ENCODE data around the gene TSHR. TPM values are rescaled to one million over a fixed set of nuclear protein-coding genes. Genes with fewer than 3 reads are reported as not detected.
"Not testable (repeated sequence)": the region's sequence is repeated elsewhere in the genome, so short reads cannot be mapped to it uniquely, and the experiment has no call there.

Gene TSHR
- total RNA-seq, 1 donor from 2014 or later, result 3.7 TPM

GRCh38 chr14:81042438-81042837 lies 87.0 kb downstream of the TSHR start:
- DNase-seq (ENCODE audit: low spot score) (no peak), ATAC-seq (no peak)
- intact Hi-C loops (cut with DNase I), result no loop called here

DNA sequence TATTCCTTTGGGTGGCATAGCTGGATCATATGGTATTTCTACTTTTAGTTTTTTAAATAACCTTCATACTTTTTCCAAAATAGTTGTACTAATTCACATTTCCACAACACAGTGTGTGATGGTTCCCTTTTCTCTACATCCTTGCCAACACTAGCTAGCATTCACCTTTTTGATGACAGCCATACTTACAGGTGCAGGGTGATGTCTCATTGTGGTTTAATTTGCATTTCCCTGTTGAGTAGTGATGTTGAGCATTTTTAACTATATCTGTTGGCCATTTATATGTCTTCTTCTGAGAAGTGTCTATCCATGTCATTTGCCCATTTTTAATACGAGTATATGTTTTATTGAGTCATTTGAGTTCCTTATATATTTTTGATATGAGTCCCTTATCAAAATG lies 96.1 kb downstream of the TSHR start:
- intact Hi-C loops (cut with DNase I), result no loop called here
- DNase-seq (ENCODE audit: low spot score), result no peak
- ATAC-seq, result no peak

DNA sequence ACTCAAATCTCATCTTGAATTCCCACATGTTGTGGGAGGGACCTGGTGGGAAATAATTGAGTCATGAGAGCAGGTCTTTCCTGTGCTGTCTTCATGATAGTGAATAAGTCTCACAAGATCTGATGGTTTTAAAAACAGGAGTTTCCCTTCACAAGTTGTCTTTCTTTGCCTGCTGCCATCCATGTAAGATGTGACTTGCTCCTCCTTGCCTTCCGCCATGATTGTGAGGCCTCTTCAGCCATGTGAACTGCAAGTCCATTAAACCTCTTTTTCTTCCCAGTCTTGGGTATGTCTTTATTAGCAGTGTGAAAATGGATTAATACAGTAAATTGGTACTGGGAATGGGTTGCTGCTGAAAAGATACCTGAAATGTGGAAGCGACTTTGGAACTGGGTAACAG lies 98.6 kb downstream of the TSHR start:
- DNase-seq (ENCODE audit: low spot score); ATAC-seq; intact Hi-C loops (cut with DNase I): not testable (repeated sequence)

- intact Hi-C loops (cut with DNase I), result no loop called here
- ATAC-seq (no peak), DNase-seq (ENCODE audit: low spot score) (no peak)
Measured at GRCh38 chr14:81055971-81056370, 100.5 kb downstream of the TSHR start.

GRCh38 chr14:81062380-81062779 lies 107.0 kb downstream of the TSHR start:
- DNase-seq (ENCODE audit: low spot score) (no peak), ATAC-seq (no peak)
- intact Hi-C loops (cut with DNase I), result no loop called here

GRCh38 chr14:81062816-81063215 lies 107.4 kb downstream of the TSHR start:
- intact Hi-C loops (cut with DNase I), result no loop called here
- no peak for DNase-seq (ENCODE audit: low spot score)
- ATAC-seq, result peak; percentile 58

- no peak for ATAC-seq
- intact Hi-C loops (cut with DNase I), result no loop called here
- DNase-seq (ENCODE audit: low spot score), result no peak
Measured at GRCh38 chr14:81066672-81067071, 111.3 kb downstream of the TSHR start.

DNA sequence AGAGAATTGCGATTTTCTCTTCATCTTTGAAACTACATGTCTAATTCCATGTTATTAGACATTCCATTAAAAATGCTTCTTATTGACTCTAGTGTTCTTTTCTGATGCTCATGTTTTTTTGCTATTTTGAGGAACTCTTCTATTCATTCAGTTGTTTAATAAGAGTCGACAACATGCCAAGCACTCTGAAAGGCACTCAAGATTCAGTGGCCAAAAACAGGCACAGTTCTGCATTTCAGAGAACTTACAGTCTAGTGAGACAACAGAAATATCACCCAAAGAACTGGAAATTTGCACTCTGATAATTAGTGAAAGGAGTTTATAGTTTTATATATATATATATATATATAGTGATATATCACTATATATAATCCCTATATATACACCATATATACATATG lies 111.7 kb downstream of the TSHR start:
- no peak for DNase-seq (ENCODE audit: low spot score)
- intact Hi-C loops (cut with DNase I), result no loop called here
- no peak for ATAC-seq

DNA sequence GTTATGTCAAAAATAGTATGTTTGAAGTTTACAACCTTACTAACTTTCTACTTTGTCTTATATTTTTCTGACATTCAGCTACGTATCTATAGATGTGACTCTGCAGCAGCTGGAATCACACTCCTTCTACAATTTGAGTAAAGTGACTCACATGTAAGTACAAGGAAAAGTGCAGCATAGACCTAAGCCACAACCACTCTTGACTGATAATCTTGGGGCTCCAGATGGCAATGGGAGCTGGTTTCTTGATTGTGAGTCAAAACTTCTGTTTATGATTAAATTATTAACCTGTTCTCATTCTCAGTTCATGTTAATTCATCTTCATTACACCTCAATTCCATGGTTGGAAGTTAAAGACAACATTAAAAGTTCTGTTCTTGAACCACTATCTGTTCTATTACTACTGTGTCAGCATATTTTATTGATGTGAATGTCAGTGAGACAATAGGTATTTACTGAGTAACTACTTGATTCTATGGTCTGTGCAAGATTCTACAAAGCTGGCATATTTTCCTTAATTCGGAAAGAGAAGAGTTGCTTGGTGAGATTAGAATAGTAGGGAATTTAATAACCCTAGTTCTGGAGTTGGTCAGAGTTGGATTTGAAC lies 112.9 kb downstream of the TSHR start:
- intact Hi-C loops (cut with DNase I), result no loop called here
- DNase-seq (ENCODE audit: low spot score), result no peak
- ATAC-seq, result no peak

- no peak for ATAC-seq
- intact Hi-C loops (cut with DNase I), result no loop called here
- no peak for DNase-seq (ENCODE audit: low spot score)
Measured at GRCh38 chr14:81070511-81070910, 115.1 kb downstream of the TSHR start.

DNA sequence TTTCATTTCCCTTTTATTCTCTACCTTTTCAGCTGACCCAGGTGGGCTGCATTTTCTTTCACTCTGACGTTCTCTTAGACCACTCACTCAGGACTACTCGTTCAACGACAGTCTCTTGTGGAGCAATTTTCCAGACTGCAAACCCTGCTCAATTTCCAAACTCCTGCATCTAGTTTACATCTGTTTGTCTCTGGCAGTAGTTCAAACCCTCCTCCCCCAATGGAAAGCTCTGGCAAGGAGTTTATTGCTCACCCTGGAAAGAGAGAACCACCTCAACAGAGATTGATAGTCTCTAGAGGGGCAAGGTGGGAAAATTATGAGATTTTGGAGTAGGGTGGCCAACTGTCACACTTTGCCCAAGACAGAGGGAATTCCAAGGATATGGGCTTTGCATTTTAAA lies 130.2 kb downstream of the TSHR start:
- DNase-seq (ENCODE audit: low spot score) (no peak), ATAC-seq (peak; percentile 28)
- intact Hi-C loops (cut with DNase I), result no loop called here

GRCh38 chr14:81087230-81087629 lies 131.8 kb downstream of the TSHR start:
- ATAC-seq (no peak), DNase-seq (ENCODE audit: low spot score) (no peak)
- intact Hi-C loops (cut with DNase I), result no loop called here

DNA sequence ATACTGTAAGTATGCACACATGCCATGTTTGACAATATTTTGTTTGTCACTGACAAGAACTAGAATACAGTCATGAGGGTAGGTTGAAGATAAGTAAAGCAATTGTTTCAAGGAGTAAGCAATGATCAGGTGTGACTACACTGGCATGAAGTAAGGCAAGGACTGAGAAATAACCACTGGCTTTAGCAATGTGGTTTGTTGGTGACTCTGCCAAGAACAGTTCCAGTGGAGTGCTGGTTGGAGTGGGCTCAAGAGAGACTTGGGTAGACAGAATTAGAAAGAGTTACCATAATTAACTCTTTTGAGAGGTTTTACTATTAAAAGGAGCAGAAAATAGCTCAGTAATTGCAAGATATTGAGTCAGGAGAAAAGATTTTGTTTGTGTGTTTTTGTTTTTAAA lies 135.7 kb downstream of the TSHR start:
- DNase-seq (ENCODE audit: low spot score) (no peak), ATAC-seq (no peak)
- intact Hi-C loops (cut with DNase I), result no loop called here

DNA sequence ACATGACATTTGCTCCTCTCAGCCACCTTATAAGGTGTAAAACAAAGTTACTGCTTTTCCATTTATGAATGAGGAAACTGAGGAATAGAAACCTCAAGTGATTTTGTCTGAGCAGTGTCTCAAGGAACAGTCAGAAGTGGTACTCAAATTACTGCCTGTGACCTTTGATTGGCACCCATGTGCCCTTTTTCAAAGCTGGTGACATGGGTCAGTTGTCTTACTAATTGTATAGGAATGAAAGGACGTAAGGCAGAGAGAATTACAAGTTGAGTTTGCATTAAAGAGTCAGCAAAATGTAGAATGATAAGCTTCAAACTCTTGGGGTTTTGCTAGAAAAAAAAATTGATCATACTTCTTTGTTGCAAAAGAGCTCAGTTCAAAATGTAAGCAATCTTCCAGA lies 136.2 kb downstream of the TSHR start:
- DNase-seq (ENCODE audit: low spot score), result no peak
- no peak for ATAC-seq
- intact Hi-C loops (cut with DNase I), result no loop called here

DNA sequence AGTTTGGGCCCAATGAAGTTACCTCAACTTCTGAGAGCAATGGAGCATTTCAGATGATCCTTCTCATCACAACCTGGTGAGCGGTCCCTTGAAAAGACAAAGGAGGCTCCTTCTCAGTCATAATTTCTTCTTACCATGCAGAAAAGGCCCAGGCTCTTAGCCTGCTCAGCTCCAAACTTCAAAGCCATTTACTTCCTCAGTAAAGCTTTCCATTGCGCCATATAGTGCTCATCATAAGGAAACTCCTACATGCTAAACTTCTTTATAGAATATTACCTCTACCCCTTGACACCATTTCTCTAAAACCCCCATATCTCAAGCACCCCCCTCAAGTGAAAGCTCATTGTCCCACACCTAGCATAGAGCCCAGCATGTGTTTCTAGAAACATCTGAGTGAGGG lies 138.2 kb downstream of the TSHR start:
- no peak for DNase-seq (ENCODE audit: low spot score)
- intact Hi-C loops (cut with DNase I), result no loop called here
- no peak for ATAC-seq

- intact Hi-C loops (cut with DNase I), result no loop called here
- ATAC-seq, result no peak
- no peak for DNase-seq (ENCODE audit: low spot score)
Measured at GRCh38 chr14:81095539-81095938, 140.1 kb downstream of the TSHR start.

- intact Hi-C loops (cut with DNase I), result no loop called here
- ATAC-seq (no peak), DNase-seq (ENCODE audit: low spot score) (no peak)
Measured at GRCh38 chr14:81096656-81097055, 141.2 kb downstream of the TSHR start.

- intact Hi-C loops (cut with DNase I), result no loop called here
Measured at GRCh38 chr14:81102217-81102616, 146.8 kb downstream of the TSHR start.

DNA sequence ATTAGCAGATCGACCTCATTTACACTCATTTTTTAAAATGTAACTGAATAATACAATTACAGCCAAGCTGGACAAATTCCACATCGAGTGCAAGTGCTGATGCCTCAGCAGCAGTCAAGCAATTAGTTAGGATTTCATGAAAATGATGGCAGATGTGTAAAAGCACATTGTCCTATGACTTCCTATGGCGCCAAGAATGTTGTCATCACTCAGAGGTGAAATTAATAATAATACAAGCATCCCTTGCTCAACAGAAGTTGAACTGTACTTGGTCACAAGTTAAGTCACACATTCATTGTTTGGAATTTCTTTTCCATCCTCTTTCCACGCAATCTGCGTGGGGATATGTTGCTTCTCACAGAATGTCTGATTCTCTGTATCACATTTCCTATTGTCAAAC lies 148.0 kb downstream of the TSHR start:
- DNase-seq (ENCODE audit: low spot score) (no peak), ATAC-seq (peak; percentile 75)
- intact Hi-C loops (cut with DNase I), result no loop called here

More at GRCh38 chr14:81102217-81102616, 146.8 kb downstream of the TSHR start:
- peak; percentile 52 for ATAC-seq
- DNase-seq (ENCODE audit: low spot score), result no peak

DNA sequence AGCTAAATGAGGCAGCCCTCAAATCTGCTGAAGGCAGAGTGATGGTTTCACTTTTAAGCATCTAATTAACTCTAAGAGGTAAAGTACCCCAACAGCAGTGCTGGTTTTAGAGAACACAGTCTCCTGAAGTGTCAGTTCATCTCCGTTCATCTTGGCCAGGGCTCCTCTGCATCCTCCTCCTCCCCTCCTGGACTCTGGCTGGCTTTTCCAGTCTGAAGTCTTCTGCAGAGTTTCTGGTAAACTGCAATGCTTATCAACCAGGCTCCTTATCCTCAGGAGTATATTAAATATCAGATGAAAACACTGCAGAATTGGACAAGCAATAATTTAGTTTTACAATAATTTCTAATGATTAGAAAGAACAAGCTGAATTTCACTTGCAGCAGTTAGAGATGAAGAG lies 150.0 kb downstream of the TSHR start:
- intact Hi-C loops (cut with DNase I), result no loop called here
- ATAC-seq (peak; percentile 76), DNase-seq (ENCODE audit: low spot score) (no peak)

- intact Hi-C loops (cut with DNase I), result no loop called here
- no peak for ATAC-seq
Measured at GRCh38 chr14:81105961-81106360, 150.5 kb downstream of the TSHR start.

DNA sequence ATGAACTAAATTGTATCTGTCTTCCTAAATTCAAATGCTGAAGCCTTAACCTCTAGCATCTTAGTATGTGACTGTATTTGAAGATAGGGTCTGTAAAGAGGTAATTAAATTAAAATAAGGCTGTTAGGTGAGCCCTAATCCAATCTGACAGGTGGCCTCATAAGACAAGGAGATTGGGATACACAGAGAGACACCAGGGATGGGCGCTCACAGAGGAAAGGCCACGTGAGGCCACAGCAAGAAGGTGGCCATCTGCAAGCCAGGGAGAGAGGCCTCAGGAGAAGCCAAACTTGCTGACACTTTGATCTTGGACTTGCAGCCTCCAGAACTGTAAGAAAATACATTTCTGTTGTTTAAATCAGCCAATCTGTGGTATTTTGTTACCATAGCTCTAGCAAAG lies 154.8 kb downstream of the TSHR start:
- no peak for DNase-seq (ENCODE audit: low spot score)
- ATAC-seq, result no peak
- intact Hi-C loops (cut with DNase I), result no loop called here

More at GRCh38 chr14:81105961-81106360, 150.5 kb downstream of the TSHR start:
- no peak for DNase-seq (ENCODE audit: low spot score)

Data from sciatic nerve (tissue), 2 donors.